Measurements from ENCODE around the gene MTF2.
A peak's percentile ranks its signal among the peaks of the same experiment; 100 is the strongest.

Gene MTF2

DNA sequence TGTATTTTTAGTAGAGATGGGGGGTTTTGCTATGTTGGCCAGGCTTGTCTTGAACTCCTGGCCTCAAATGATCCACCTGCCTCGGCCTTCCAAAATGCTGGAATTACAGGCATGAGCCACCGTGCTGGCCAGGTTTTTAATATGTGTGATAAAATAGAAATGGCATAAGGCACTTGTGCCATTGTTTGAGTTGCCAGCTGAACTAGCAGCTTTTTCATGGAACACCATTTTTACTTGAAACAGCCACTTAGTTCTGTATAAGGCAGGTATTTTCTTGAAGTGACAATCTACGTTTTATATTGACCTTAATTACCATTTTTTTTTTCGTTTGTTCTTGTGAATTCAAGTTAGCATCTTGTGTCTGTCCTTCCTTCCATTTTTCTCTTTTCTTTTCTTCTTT lies 28.3 kb downstream of the MTF2 start:
- Histone ChIP-seq H3K36me3 (ENCODE audit: control insufficient read depth in 1 of 2, insufficient read depth in 2 of 2, low read length in 2 of 2) (peaks cover 2 to 8% of the 10 kb centered on the region in 2 experiments), H2AK5ac (ENCODE audit: low read length) (no peak overlapping the region), H3K18ac (ENCODE audit: low read length) (no peak overlapping the region), H3K79me1 (ENCODE audit: low read length) (no peaks in the 10 kb centered on the region), H2BK120ac (ENCODE audit: insufficient read depth, low read length, poor library complexity) (no peak overlapping the region), H3K27me3 (ENCODE audit: insufficient read depth, low read length) (no peaks in the 10 kb centered on the region), H4K91ac (ENCODE audit: low read depth, low read length) (no peak overlapping the region), H4K12ac (ENCODE audit: low read depth, low read length) (no peak overlapping the region), H2AFZ (ENCODE audit: insufficient read depth, low read length, poor library complexity) (no peak overlapping the region), H3K14ac (ENCODE audit: low read length) (no peak overlapping the region), H3K23ac (ENCODE audit: low read length) (no peak overlapping the region), H3K9ac (ENCODE audit: low read length) (no peak overlapping the region), H3K79me2 (ENCODE audit: control insufficient read depth, insufficient read depth, low read length, poor library complexity) (no peaks in the 10 kb centered on the region), H3K4me2 (ENCODE audit: low read length) (no peak overlapping the region), H3K27ac (ENCODE audit: low read depth, low read length) (no peak overlapping the region), H3K9me3 (ENCODE audit: insufficient read depth, low read depth, low read length) (no peaks in the 10 kb centered on the region), H2BK5ac (ENCODE audit: low read depth, low read length, poor library complexity) (no peak overlapping the region), H3K4ac (ENCODE audit: low read depth, low read length) (no peak overlapping the region), H4K8ac (ENCODE audit: low read depth, low read length) (no peak overlapping the region), H3K4me3 (ENCODE audit: low read depth, low read length) (no peak overlapping the region), H2BK12ac (ENCODE audit: low read length) (no peak overlapping the region), H3K4me1 (ENCODE audit: control insufficient read depth in 1 of 2, insufficient read depth in 2 of 2, low read length in 2 of 2) (no peaks in the 10 kb centered on the region)
- no peak for DNase-seq
- no CpG with 5 or more reads among the region's 4 CpGs for WGBS (ENCODE audit: extremely low coverage, insufficient coverage, insufficient read length)

DNA sequence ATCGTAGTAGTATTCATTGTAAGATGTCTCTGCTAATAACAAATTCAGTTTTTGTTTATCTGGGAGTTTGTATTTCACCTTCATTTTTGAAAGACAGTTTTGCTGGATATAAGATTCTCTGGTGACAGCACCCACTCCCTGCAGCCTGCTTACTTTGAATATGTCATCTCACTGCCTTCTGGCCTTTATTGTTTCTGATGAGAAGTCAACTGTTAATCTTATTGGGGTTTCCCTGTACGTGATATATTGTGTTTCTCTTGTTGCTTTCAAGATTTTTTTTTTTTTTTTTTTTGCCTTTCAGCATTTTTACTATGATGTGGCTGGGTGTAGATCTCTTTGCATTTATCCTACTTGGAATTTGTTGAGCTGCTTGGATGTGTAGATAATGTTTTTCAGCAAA lies 29.3 kb downstream of the MTF2 start:
- Histone ChIP-seq H3K9me3 (ENCODE audit: insufficient read depth, low read depth, low read length) (no peaks in the 10 kb centered on the region), H2BK120ac (ENCODE audit: insufficient read depth, low read length, poor library complexity) (no peak overlapping the region), H2AFZ (ENCODE audit: insufficient read depth, low read length, poor library complexity) (no peak overlapping the region), H4K91ac (ENCODE audit: low read depth, low read length) (no peak overlapping the region), H3K36me3 (ENCODE audit: control insufficient read depth in 1 of 2, insufficient read depth in 2 of 2, low read length in 2 of 2) (peaks cover 3 to 14% of the 10 kb centered on the region in 2 experiments), H2BK5ac (ENCODE audit: low read depth, low read length, poor library complexity) (no peak overlapping the region), H3K4ac (ENCODE audit: low read depth, low read length) (no peak overlapping the region), H3K79me1 (ENCODE audit: low read length) (no peaks in the 10 kb centered on the region), H3K4me1 (ENCODE audit: control insufficient read depth in 1 of 2, insufficient read depth in 2 of 2, low read length in 2 of 2) (no peaks in the 10 kb centered on the region), H3K14ac (ENCODE audit: low read length) (no peak overlapping the region), H3K79me2 (ENCODE audit: control insufficient read depth, insufficient read depth, low read length, poor library complexity) (peaks cover 1% of the 10 kb centered on the region), H2AK5ac (ENCODE audit: low read length) (no peak overlapping the region), H4K12ac (ENCODE audit: low read depth, low read length) (no peak overlapping the region), H3K27ac (ENCODE audit: low read depth, low read length) (no peak overlapping the region), H2BK12ac (ENCODE audit: low read length) (no peak overlapping the region), H3K4me2 (ENCODE audit: low read length) (no peak overlapping the region), H3K27me3 (ENCODE audit: insufficient read depth, low read length) (no peaks in the 10 kb centered on the region), H3K4me3 (ENCODE audit: low read depth, low read length) (no peak overlapping the region), H3K23ac (ENCODE audit: low read length) (no peak overlapping the region), H3K18ac (ENCODE audit: low read length) (no peak overlapping the region), H4K8ac (ENCODE audit: low read depth, low read length) (no peak overlapping the region), H3K9ac (ENCODE audit: low read length) (no peak overlapping the region)
- no peak for DNase-seq
- no CpG with 5 or more reads among the region's 2 CpGs for WGBS (ENCODE audit: extremely low coverage, insufficient coverage, insufficient read length)

DNA sequence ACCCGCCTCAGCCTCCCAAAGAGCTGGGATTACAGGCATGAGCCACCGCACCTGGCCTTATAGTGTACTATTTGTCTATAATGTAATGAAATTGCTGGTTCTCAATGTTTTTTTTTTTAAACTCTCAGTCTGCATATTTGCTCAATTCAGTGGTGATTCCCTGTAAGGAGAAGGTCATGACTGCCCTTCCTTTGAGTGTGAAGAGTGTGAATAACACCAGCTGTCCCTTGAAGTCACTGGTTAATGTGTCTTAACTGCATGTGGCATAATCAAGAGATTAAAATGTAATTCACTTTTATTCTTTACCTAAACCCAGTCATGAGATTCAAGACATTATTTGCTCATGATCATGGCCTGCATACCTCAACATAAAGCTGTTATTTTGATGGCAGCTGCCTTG lies 30.5 kb downstream of the MTF2 start:
- no peak overlapping the region for H3K9ac ChIP-seq (ENCODE audit: low read length)
- no peak overlapping the region for H3K23ac ChIP-seq (ENCODE audit: low read length)
- H4K91ac ChIP-seq (ENCODE audit: low read depth, low read length): no peak overlapping the region
- H3K4me2 ChIP-seq (ENCODE audit: low read length): no peak overlapping the region
- peaks cover 1% of the 10 kb centered on the region for H3K79me2 ChIP-seq (ENCODE audit: control insufficient read depth, insufficient read depth, low read length, poor library complexity)
- H2AK5ac ChIP-seq (ENCODE audit: low read length): no peak overlapping the region
- WGBS (ENCODE audit: extremely low coverage, insufficient coverage, insufficient read length): no CpG with 5 or more reads among the region's 2 CpGs
- no peak overlapping the region for H3K18ac ChIP-seq (ENCODE audit: low read length)
- H2BK5ac ChIP-seq (ENCODE audit: low read depth, low read length, poor library complexity): no peak overlapping the region
- H2AFZ ChIP-seq (ENCODE audit: insufficient read depth, low read length, poor library complexity): no peak overlapping the region
- no peaks in the 10 kb centered on the region for H3K27me3 ChIP-seq (ENCODE audit: insufficient read depth, low read length)
- H4K8ac ChIP-seq (ENCODE audit: low read depth, low read length): no peak overlapping the region
- H2BK12ac ChIP-seq (ENCODE audit: low read length): no peak overlapping the region
- H3K27ac ChIP-seq (ENCODE audit: low read depth, low read length): no peak overlapping the region
- no peak overlapping the region for H3K14ac ChIP-seq (ENCODE audit: low read length)
- no peaks in the 10 kb centered on the region for H3K79me1 ChIP-seq (ENCODE audit: low read length)
- H2BK120ac ChIP-seq (ENCODE audit: insufficient read depth, low read length, poor library complexity): no peak overlapping the region
- no peak overlapping the region for H3K4me3 ChIP-seq (ENCODE audit: low read depth, low read length)
- no peak overlapping the region for H4K12ac ChIP-seq (ENCODE audit: low read depth, low read length)
- peaks cover 2 to 11% of the 10 kb centered on the region in 2 experiments for H3K36me3 ChIP-seq (ENCODE audit: control insufficient read depth in 1 of 2, insufficient read depth in 2 of 2, low read length in 2 of 2)
- no peak for DNase-seq
- no peaks in the 10 kb centered on the region for H3K4me1 ChIP-seq (ENCODE audit: control insufficient read depth in 1 of 2, insufficient read depth in 2 of 2, low read length in 2 of 2)
- peak overlapping the region; percentile 14 for H3K4ac ChIP-seq (ENCODE audit: low read depth, low read length)
- no peaks in the 10 kb centered on the region for H3K9me3 ChIP-seq (ENCODE audit: insufficient read depth, low read depth, low read length)

DNA sequence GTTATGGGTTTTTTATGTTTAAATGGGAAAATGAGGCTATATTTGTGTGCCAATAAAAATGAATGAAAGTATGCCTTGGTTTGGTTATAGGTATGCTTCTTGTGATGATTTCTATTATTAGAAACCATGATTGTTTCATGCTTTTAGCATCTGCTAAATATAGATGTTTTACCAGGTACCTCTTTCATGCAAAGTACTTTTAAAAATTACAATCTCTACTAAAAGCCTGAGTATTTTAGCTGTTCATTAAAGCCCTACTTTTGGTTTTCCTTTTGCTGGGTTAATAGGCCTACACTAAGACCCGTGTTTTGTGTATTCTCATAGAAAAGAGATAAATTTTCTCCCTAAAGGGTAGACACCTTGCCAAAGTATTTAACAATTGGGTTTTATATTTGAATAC lies 32.0 kb downstream of the MTF2 start:
- Histone ChIP-seq H3K27me3 (ENCODE audit: insufficient read depth, low read length) (no peaks in the 10 kb centered on the region), H4K91ac (ENCODE audit: low read depth, low read length) (no peak overlapping the region), H3K36me3 (ENCODE audit: control insufficient read depth in 1 of 2, insufficient read depth in 2 of 2, low read length in 2 of 2) (peaks cover 6 to 9% of the 10 kb centered on the region in 2 experiments), H4K8ac (ENCODE audit: low read depth, low read length) (no peak overlapping the region), H2BK5ac (ENCODE audit: low read depth, low read length, poor library complexity) (no peak overlapping the region), H4K12ac (ENCODE audit: low read depth, low read length) (no peak overlapping the region), H2BK120ac (ENCODE audit: insufficient read depth, low read length, poor library complexity) (no peak overlapping the region), H3K79me1 (ENCODE audit: low read length) (no peaks in the 10 kb centered on the region), H3K9me3 (ENCODE audit: insufficient read depth, low read depth, low read length) (no peaks in the 10 kb centered on the region), H2AK5ac (ENCODE audit: low read length) (no peak overlapping the region), H3K4me2 (ENCODE audit: low read length) (no peak overlapping the region), H2AFZ (ENCODE audit: insufficient read depth, low read length, poor library complexity) (no peak overlapping the region), H3K79me2 (ENCODE audit: control insufficient read depth, insufficient read depth, low read length, poor library complexity) (peaks cover 1% of the 10 kb centered on the region), H2BK12ac (ENCODE audit: low read length) (no peak overlapping the region), H3K4me1 (ENCODE audit: control insufficient read depth in 1 of 2, insufficient read depth in 2 of 2, low read length in 2 of 2) (no peaks in the 10 kb centered on the region), H3K14ac (ENCODE audit: low read length) (no peak overlapping the region), H3K4ac (ENCODE audit: low read depth, low read length) (no peak overlapping the region), H3K27ac (ENCODE audit: low read depth, low read length) (no peak overlapping the region), H3K4me3 (ENCODE audit: low read depth, low read length) (no peak overlapping the region), H3K9ac (ENCODE audit: low read length) (no peak overlapping the region), H3K18ac (ENCODE audit: low read length) (no peak overlapping the region), H3K23ac (ENCODE audit: low read length) (no peak overlapping the region)
- no CpG with 5 or more reads among the region's 1 CpG for WGBS (ENCODE audit: extremely low coverage, insufficient coverage, insufficient read length)
- no peak for DNase-seq

All from trophoblast cell (in vitro differentiated cells and primary cell).